K562 (cell line): ENCODE data around the gene HTR1D. TPM values are rescaled to one million over a fixed set of nuclear protein-coding genes. Genes with fewer than 3 reads are reported as not detected.
A peak's percentile ranks its signal among the peaks of the same experiment; 100 is the strongest.

Source experiments
- ATAC-seq: fragments of 200-7000 bp; cut with Tn5 transposase; 3 replicates; pipeline ENCODE4 v1.9.1; 2020; ENCODE audit warnings: moderate library complexity
- BruUV-seq: library from RNA; stranded (reverse); fragments of 400-500 nt; replicated peaks from 2 replicates; lab custom pipeline; 2021; lab: Mats Ljungman, UMichigan
- CTCF ChIA-PET: fragments of 300-600 bp; formaldehyde crosslinking; extraction: SDS; loops from one replicate; lab custom pipeline; 2021; ENCODE audit warnings: low intra/inter-chr PET ratio; lab: Yijun Ruan, JAX
- POLR2A ChIA-PET: fragments of 300-600, 350-650 bp; sonication (Branson Sonifier 250); formaldehyde crosslinking; extraction: SDS; loops from one replicate; lab custom pipeline; 2021; ENCODE audit warnings: antibody characterized with exemption, inconsistent platforms; lab: Yijun Ruan, JAX
- DNase-seq, 4 experiments: peaks; one replicate each; pipeline versions ENCODE4 v3.0.0 to v3.0.0-alpha.2; 2011 to 2018; ENCODE audit warnings: low spot score in 3 of 4, mixed read lengths in 3 of 4; ENCODE audit errors: extremely low read depth in 1 of 4
- FAIRE-seq: peaks from 2 replicates; lab custom pipeline; 2011; peaks lifted over from hg19 to GRCh38; lab: Jason Lieb, UNC
- H2AFZ ChIP-seq: 2 replicates; pipeline ENCODE4 v1.6.0; 2011; ENCODE audit warnings: low read depth, low read length, control low read depth, inconsistent platforms
- H3K27ac ChIP-seq: fragments of 200-600 bp; 3 replicates; pipeline ENCODE4 v1.8.0; 2011; ENCODE audit warnings: low read depth, mild to moderate bottlenecking, control low read depth, inconsistent platforms, low read length, moderate library complexity, mixed read lengths; ENCODE audit errors: extremely low read depth
- H3K27me3 ChIP-seq, 2 experiments: fragments of 300-600 bp in 1 of 2; 2 replicates in 1 of 2; 3 replicates in 1 of 2; pipeline versions ENCODE4 v1.6.0 to v1.8.0; 2011; ENCODE audit warnings: inconsistent platforms in 2 of 2, low read length in 2 of 2, mild to moderate bottlenecking in 1 of 2, mixed read lengths in 1 of 2, moderate library complexity in 1 of 2; ENCODE audit not compliant: control insufficient read depth in 2 of 2, insufficient read depth in 2 of 2
- H3K36me3 ChIP-seq: fragments of 300-600 bp; 3 replicates; pipeline ENCODE4 v1.8.0; 2011; ENCODE audit warnings: mild to moderate bottlenecking, low read length, inconsistent platforms; ENCODE audit not compliant: control insufficient read depth, insufficient read depth
- H3K4me1 ChIP-seq, 2 experiments: fragments of 200-600 bp in 1 of 2; replicated peaks in 1 of 2; 2 replicates in 1 of 2; 3 replicates in 1 of 2; pipeline versions ENCODE4 v1.5.1 to v1.8.0; 2011; ENCODE audit warnings: inconsistent platforms in 2 of 2, low read length in 2 of 2, mild to moderate bottlenecking in 1 of 2, mixed read lengths in 1 of 2, moderate library complexity in 1 of 2; ENCODE audit not compliant: control insufficient read depth in 2 of 2, insufficient read depth in 2 of 2
- H3K4me2 ChIP-seq: 2 replicates; pipeline ENCODE4 v1.6.1; 2011; ENCODE audit warnings: low read length, control low read depth, inconsistent platforms, mixed read lengths; ENCODE audit not compliant: insufficient read depth
- H3K4me3 ChIP-seq: fragments of 200-600 bp; sonication (generic), shearing (Covaris generic); 2 replicates; pipeline ENCODE4 v1.5.1; 2016; ENCODE audit warnings: control low read depth, inconsistent platforms
- H3K79me2 ChIP-seq: fragments of 200-600 bp; 3 replicates; pipeline ENCODE4 v1.8.0; 2011; ENCODE audit warnings: low read length, inconsistent platforms; ENCODE audit not compliant: control insufficient read depth, insufficient read depth
- H3K9ac ChIP-seq, 2 experiments: 2 replicates each; pipeline versions ENCODE4 v1.6.0 to v1.6.1; 2011; ENCODE audit warnings: low read depth in 2 of 2, low read length in 2 of 2, control low read depth in 1 of 2, inconsistent platforms in 1 of 2, mild to moderate bottlenecking in 1 of 2, mixed read lengths in 1 of 2; ENCODE audit not compliant: insufficient read depth in 1 of 2
- H3K9me1 ChIP-seq: one replicate; pipeline ENCODE4 v1.6.0; 2011; ENCODE audit warnings: inconsistent platforms, mild to moderate bottlenecking, low read length, moderate library complexity; ENCODE audit not compliant: control insufficient read depth, insufficient read depth
- H3K9me3 ChIP-seq: replicated peaks from 2 replicates; pipeline ENCODE4 v1.5.1; 2011; ENCODE audit warnings: low read depth, low read length, inconsistent platforms; ENCODE audit not compliant: control insufficient read depth, insufficient read depth
- H4K20me1 ChIP-seq: replicated peaks from 2 replicates; pipeline ENCODE4 v1.6.1; 2011; ENCODE audit warnings: low read length, inconsistent platforms, mixed read lengths; ENCODE audit not compliant: control insufficient read depth, insufficient read depth
- BRD9 ChIP-seq: fragments of 450-650 bp; IDR thresholded peaks from 2 replicates; pipeline ENCODE4 v1.6.1; 2018; ENCODE audit warnings: low read depth; ENCODE audit not compliant: partially characterized antibody
- CSDE1 ChIP-seq, 2 experiments: fragments of 450-650 bp; IDR thresholded peaks; 2 replicates each; pipeline ENCODE4 v1.6.1; 2016; ENCODE audit warnings: mild to moderate bottlenecking in 1 of 2
- GABPA ChIP-seq: fragments of 200-800 bp; sonication (Bioruptor generic); conservative IDR thresholded peaks from 2 replicates; pipeline ENCODE4 v1.6.1; 2016; ENCODE audit warnings: low read depth, missing genetic modification characterization, missing compliant biosample characterization
- MXD1 ChIP-seq: fragments of 250-450 bp; sonication (Bioruptor Pico); IDR thresholded peaks from 2 replicates; pipeline ENCODE4 v1.8.0; 2021; ENCODE audit warnings: borderline replicate concordance, mild to moderate bottlenecking, moderate library complexity; ENCODE audit not compliant: poor library complexity, severe bottlenecking
- POLR3A ChIP-seq: IDR thresholded peaks from 2 replicates; pipeline ENCODE4 v1.6.1; 2011; ENCODE audit warnings: borderline replicate concordance, mild to moderate bottlenecking, moderate library complexity; ENCODE audit not compliant: insufficient read length, insufficient read depth; ENCODE audit errors: extremely low read depth
- SETDB1 ChIP-seq: IDR thresholded peaks from one replicate; pipeline ENCODE4 v1.6.1; 2012; ENCODE audit warnings: low read length, control low read depth, inconsistent platforms
- TOE1 ChIP-seq, 2 experiments: fragments of 450-650 bp in 1 of 2; sonication (generic) in 1 of 2; formaldehyde crosslinking in 1 of 2; IDR thresholded peaks; 2 replicates each; pipeline versions ENCODE4 v1.7.1 to v1.8.0; 2016 to 2022; ENCODE audit warnings: borderline replicate concordance in 2 of 2, mild to moderate bottlenecking in 2 of 2, antibody characterized with exemption in 1 of 2, inconsistent platforms in 1 of 2, low read depth in 1 of 2, missing genetic modification reagents in 1 of 2, moderate library complexity in 1 of 2
- WGBS: fragments of 100-300 bp; shearing (Covaris generic); methylation state at CpG from one replicate; pipeline ENCODE4 v1.1.6; 2016; ENCODE audit warnings: low coverage, mixed read lengths; ENCODE audit not compliant: insufficient coverage; ENCODE audit errors: missing lambda C conversion rate; 5-methylcytosine and 5-hydroxymethylcytosine counted together
- in situ Hi-C: fragments of 300-500 bp; cut with MboI; formaldehyde crosslinking; loops from 4 replicates; pipeline ENCODE4 v1.15.0; 2018; ENCODE audit warnings: inconsistent platforms, mixed read lengths
- intact Hi-C: fragments of 100-400 bp; cut with micrococcal nuclease; formaldehyde crosslinking; loops from 2 replicates; pipeline ENCODE4 v1.14.2; 2022
- polyA plus RNA-seq, 8 experiments: library from polyadenylated mRNA; depleted of rRNA in 4 of 8; stranded (reverse) in 5 of 8; unstranded in 3 of 8; fragments of >200 nt; fragmentation: Nextera tagmentation in 2 of 8; fragmentation: Illumina TruSeq in 1 of 8; extraction: Ambion mirVana in 2 of 8; extraction: Trizol in 1 of 8; gene quantifications; 2 replicates each; pipeline versions ENCODE4 v1.2.1 to v1.2.3, GENCODE V29; 2011 to 2014; ENCODE audit warnings: inconsistent platforms in 1 of 8, missing spikeins in 1 of 8
- total RNA-seq, 7 experiments: library from RNA; depleted of rRNA in 6 of 7; stranded (reverse); fragments of >200 nt in 6 of 7; fragmentation: Illumina TruSeq in 2 of 7; extraction: Trizol in 2 of 7; gene quantifications; 2 replicates each; pipeline versions ENCODE4 v1.2.1 to v1.2.3, GENCODE V29; 2011 to 2021; ENCODE audit warnings: low replicate concordance in 1 of 7

The HTR1D gene
- total and polyA plus RNA-seq, 9 of the 15 experiments (the other 6 are each of a cell fraction or from before 2014, with no cell fraction given) = 0.03 to 0.09 (median 0.04) TPM; not detected in 4

GRCh38 chr1:23215751-23216449 is 1.4 kb downstream of the HTR1D start:
- 16% methylated on average over 3 of the region's 3 CpGs for WGBS
- CTCF ChIA-PET = no interaction called here
- in situ Hi-C loops (loop anchor here (5.0 to 10.0 kb wide), 2 partner anchors 61 to 319 kb away; partner anchors contain the start of gene E2F2), intact Hi-C loops (loop anchor here (5.0 to 10.0 kb wide), 3 partner anchors 61 to 319 kb away; partner anchors contain the start of gene E2F2)
- DNase-seq (no peak), ATAC-seq (no peak), FAIRE-seq (peak; percentile 26)
- Histone ChIP-seq H3K9me1 (no peaks in the 10 kb centered on the region), H3K27me3 (peaks cover 32 to 61% of the 10 kb centered on the region in 2 experiments), H3K36me3 (no peaks in the 10 kb centered on the region), H3K27ac (no peak overlapping the region), H4K20me1 (0 out of 2 replicates have a peak, but pooled peaks cover 9% of the 10 kb centered on the region), H3K4me3 (no peak overlapping the region), H2AFZ (no peak overlapping the region), H3K79me2 (no peaks in the 10 kb centered on the region), H3K4me2 (no peak overlapping the region), H3K9me3 (no peaks in the 10 kb centered on the region), H3K9ac (no peak overlapping the region), H3K4me1 (peaks cover 0 to 13% of the 10 kb centered on the region in 2 experiments; a peak in 4 of 5 replicates)
- no peak for TF ChIP-seq TOE1 (IDR thresholded peaks at IDR 0.05; ENCODE audit: borderline replicate concordance)
- peak; percentile 32; the same call in 1 of the 2 replicates for TF ChIP-seq TOE1 (CRISPR knock-in tag; IDR thresholded peaks at IDR 0.05; ENCODE audit: borderline replicate concordance, low read depth)
- no peak for TF ChIP-seq BRD9
- no peak for TF ChIP-seq MXD1
- no peak for TF ChIP-seq CSDE1 (IDR thresholded peaks at IDR 0.05)
- TF ChIP-seq GABPA (tag) = no peak
- TF ChIP-seq SETDB1 = no peak
- no peak for TF ChIP-seq POLR3A
- POLR2A ChIA-PET = no interaction called here
- no TSS peak for BruUV-seq
